HEK293T (cell line): Measurements from ENCODE around the gene LRRC28.

Source experiments
- ARNT ChIP-seq: fragments of 450-650 bp; IDR thresholded peaks from 2 replicates; pipeline ENCODE4 v1.6.1; 2017; ENCODE audit warnings: mild to moderate bottlenecking
- BHLHE40 ChIP-seq: fragments of 450-650 bp; IDR thresholded peaks from 2 replicates; pipeline ENCODE4 v1.6.1; 2016; ENCODE audit warnings: mild to moderate bottlenecking, moderate library complexity, borderline replicate concordance
- ELF4 ChIP-seq: fragments of 450-650 bp; IDR thresholded peaks from 2 replicates; pipeline ENCODE4 v1.6.1; 2017; ENCODE audit warnings: antibody characterized with exemption
- FOXA1 ChIP-seq: fragments of 450-650 bp; IDR thresholded peaks from 2 replicates; pipeline ENCODE4 v1.6.1; 2016; ENCODE audit warnings: mild to moderate bottlenecking
- FOXK2 ChIP-seq: fragments of 450-650 bp; IDR thresholded peaks from 2 replicates; pipeline ENCODE4 v1.6.1; 2016; ENCODE audit warnings: mild to moderate bottlenecking
- FOXM1 ChIP-seq: fragments of 450-650 bp; IDR thresholded peaks from 2 replicates; pipeline ENCODE4 v1.6.1; 2017; ENCODE audit warnings: mild to moderate bottlenecking, borderline replicate concordance
- L3MBTL2 ChIP-seq: fragments of 450-650 bp; conservative IDR thresholded peaks from 2 replicates; pipeline ENCODE4 v1.6.1; 2016; ENCODE audit warnings: mild to moderate bottlenecking
- LEF1 ChIP-seq: fragments of 450-650 bp; IDR thresholded peaks from 2 replicates; pipeline ENCODE4 v1.6.1; 2017; ENCODE audit warnings: mild to moderate bottlenecking, borderline replicate concordance
- NFRKB ChIP-seq: fragments of 450-650 bp; IDR thresholded peaks from 2 replicates; pipeline ENCODE4 v1.6.1; 2016; ENCODE audit warnings: mild to moderate bottlenecking, moderate library complexity
- SP1 ChIP-seq: fragments of 450-650 bp; IDR thresholded peaks from 2 replicates; pipeline ENCODE4 v1.6.1; 2017
- SUZ12 ChIP-seq: fragments of 450-650 bp; IDR thresholded peaks from 2 replicates; pipeline ENCODE4 v1.6.1; 2016; ENCODE audit warnings: mild to moderate bottlenecking
- TARDBP ChIP-seq: fragments of 450-650 bp; IDR thresholded peaks from 2 replicates; pipeline ENCODE4 v1.6.1; 2016

DNA sequence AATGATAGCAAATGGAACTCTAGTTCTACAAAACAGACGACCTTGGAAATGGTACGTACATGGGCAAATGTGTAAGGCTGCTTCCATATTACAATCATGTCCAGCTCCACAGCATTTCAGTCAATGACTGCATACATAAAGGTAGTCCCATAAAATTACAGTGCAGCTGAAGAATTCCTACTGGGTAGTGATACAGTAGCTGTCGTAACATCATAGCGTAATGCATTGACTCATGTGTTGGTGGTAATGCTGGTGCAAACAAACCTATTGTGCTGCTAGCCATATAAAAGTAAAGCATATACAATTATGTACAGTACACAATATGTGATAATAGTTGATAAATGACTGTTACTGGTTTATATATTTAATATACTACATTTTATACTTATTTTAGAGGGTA is 20.4 kb upstream of the LRRC28 start:
- TF ChIP-seq BHLHE40 (no peak), ELF4 (no peak), TARDBP (no peak), FOXK2 (no peak), ARNT (no peak), SP1 (no peak), NFRKB (no peak), FOXA1 (no peak), SUZ12 (no peak), LEF1 (no peak), FOXM1 (no peak), L3MBTL2 (no peak)
